Measurements from ENCODE around the gene CNOT3. TPM values are rescaled to one million over a fixed set of nuclear protein-coding genes. Genes with fewer than 3 reads are reported as not detected.

CNOT3 gene
- 10.7 and 18.0 TPM in 2 replicates for total RNA-seq

GRCh38 chr19:54137699-54138488, at the start of gene CNOT3:
Gene CNOT3, plus strand, starts transcription at chr19:54137762. Its CDS starts 5,217 bp downstream, at chr19:54142979.

GRCh38 chr19:54100561-54100960, 37.0 kb upstream of the CNOT3 start, which contains the start of gene OSCAR:
Gene OSCAR, minus strand, starts transcription at chr19:54100803. Its CDS starts 11 bp downstream, at chr19:54100792.

DNA sequence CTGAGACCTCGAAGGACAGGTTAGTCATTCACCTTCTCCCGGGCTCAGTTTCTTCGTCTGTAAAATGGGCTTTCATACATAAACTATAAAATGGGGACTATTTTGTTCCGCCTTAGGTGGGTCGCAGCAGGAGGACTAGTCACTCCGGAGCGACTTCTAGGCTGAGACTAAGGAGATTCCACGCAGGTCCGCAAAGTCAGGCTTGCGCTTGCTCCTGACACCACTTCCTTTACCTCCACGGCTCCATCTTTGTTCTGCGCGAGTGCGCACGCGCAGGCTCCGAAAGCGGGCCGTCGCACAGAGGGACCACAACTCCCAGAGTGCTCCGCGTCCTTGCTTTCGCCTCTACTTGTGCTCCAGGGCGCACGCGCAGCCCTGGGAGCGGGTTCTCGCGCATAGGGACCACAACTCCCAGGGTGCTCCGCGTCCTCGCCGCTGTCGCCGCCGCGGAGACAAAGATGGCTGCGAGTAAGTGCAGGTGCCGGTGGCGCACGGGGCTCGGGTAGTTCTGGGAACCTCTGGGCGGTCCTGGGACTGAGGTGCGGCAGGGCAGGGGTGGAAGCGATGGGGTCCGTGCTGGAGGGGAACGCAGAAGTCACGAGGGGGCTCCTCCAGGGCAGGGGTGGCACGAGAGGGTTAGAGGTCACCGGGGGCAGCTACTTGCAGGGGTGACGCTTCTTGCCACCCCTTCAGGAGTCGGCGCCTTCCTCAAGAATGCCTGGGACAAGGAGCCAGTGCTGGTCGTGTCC, 35.0 kb upstream of the CNOT3 start, which contains the start of gene NDUFA3:
TSS of gene NDUFA3 (plus strand) at position 435 of the 749 bp plus-strand sequence. CDS start at position 459, 24 bp downstream.

DNA sequence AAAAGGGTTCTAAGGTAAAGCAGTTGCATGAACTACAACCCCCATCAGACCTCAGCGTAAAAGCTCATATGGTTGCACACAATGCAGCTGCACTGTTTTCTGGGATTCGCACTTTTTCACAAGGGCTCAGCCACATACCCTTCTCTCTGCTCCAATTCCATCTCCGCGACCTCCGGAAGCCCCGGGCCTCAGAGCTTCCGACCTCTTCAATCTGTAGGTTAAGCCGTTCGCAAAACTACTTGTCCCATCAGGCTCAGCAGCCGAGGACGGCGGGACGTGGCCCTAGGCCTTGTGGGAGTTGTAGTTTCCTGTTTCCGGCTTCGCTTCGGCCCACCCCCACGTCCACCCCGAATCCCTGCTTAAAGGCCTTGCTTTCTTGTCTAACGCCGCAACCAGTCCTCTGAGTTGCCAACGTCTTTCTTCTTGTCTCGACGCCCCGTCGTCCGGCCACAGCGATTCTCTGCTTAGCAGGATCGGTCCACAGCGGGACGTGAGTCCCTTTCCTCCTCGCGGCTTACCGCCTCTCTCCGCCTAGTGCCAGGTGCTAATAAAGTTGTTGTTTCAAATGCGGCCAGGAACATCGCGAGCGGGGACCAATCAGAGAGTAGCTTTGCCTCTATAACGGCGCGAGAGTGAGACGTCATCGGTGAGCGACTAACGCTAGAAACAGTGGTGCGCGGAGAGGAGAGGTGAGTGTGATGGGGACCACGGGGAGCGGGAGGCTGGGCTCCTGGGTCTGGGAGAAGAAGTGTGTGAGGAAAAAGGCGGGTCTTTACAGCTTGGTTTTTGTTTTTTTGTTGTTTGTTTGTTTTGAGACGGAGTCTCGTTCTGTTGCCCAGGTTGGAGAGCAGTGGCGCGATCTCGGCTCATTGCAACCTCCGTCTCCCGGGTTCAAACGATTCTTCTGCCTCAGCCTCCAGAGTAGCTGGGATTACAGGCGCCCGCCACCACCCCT, 22.2 kb upstream of the CNOT3 start, which contains the start of the genes PRPF31 and TFPT:
TSS of gene PRPF31 (plus strand) at position 646 of the 955 bp plus-strand sequence. CDS start 2,525 bp downstream, outside the sequence.
TSS of gene TFPT (minus strand) at position 549 of the 955 bp plus-strand sequence. CDS start at position 161, 388 bp downstream.

DNA sequence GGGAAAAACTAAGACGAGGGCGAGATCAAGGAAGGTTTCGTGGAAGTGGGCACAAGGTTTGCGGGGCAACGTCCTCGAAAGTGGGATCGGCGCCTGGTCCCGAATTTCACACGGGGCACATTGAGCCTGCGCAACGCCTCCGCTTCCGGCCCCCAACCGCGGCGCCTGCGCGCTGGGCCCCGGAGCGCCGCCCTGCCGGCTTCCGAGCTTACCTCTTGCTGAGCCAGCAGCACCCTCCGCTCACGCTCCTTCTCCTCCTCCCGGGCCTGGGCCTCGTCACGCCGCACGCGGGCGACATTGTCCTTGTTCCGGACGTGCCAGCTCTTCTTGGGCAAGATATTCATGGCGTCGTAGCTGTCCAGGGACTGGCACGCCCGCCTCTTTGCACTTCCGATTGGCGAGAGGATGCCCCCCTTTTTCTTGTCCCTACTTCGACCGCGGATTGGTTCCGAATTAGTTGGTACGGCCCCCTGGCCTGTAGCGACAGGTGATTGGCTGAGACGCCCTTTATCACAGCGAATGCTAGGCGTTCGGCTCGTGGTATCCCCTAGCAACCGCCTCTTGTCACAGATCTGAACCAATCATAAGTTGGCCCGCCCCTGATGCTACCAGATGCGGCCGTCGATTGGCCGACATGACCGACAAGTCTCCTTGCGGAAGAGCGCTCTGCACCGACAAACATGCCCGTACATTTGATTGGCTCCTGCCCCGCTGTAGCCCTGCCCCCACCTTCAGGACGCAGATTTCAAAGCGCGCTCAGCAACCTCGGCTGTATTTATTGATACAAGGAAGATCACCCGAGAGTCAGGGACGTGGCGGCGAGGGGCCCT, 22.0 kb downstream of the CNOT3 start, which contains the start of gene LENG1:
TSS of gene LENG1 (minus strand) at position 370 of the 830 bp plus-strand sequence. CDS start at position 344, 26 bp downstream.

DNA sequence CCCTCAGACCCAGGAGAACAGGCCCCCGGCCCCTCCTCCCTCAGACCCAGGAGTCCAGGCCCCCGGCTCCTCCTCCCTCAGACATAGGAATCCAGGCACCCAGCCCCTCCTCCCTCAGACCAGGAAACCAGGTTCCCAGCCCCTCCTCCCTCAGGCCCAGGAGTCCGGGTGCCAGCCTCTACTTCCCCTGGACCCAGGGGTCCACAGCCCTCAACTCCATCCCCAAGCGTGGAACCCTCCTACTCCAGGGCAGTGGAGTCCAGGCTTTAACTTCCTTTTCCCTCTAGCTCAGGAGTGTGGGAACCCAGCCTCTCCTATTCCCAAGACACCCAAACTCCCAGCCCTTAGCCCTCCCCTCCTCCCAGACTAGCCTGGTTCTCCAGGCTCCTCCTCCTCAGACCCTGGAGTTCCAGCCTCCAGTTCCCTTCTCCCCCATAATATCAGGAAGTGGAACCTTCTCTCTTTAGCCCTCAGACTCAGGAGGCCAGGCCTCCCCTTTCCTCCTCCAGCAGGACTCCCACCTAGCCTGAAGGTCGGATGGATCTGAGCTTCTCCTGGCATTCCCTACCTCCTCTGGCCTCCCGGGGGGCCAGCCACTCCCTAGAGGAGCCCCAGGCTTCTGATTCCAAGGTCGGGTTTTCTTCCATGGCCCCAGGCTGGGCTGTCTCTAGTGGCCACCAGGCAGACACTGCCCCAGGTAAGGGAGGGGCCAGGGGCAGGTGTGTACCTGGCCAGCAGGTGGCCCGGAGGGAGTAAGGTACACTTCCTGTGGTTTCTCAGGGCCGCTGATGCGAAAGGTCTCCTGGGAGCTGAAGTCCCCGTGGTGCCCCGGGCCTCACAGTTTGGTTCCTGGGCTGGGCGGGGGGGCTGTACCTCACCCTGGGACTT, 35.2 kb downstream of the CNOT3 start, which contains the start of gene TMC4:
TSS of gene TMC4 (minus strand) at position 690 of the 888 bp plus-strand sequence. CDS start at position 647, 43 bp downstream.

GRCh38 chr19:54189145-54189734, 51.7 kb downstream of the CNOT3 start, which contains the start of gene MBOAT7:
Gene MBOAT7, minus strand, starts transcription at chr19:54189580. Its CDS starts 1,072 bp downstream, at chr19:54188508.

DNA sequence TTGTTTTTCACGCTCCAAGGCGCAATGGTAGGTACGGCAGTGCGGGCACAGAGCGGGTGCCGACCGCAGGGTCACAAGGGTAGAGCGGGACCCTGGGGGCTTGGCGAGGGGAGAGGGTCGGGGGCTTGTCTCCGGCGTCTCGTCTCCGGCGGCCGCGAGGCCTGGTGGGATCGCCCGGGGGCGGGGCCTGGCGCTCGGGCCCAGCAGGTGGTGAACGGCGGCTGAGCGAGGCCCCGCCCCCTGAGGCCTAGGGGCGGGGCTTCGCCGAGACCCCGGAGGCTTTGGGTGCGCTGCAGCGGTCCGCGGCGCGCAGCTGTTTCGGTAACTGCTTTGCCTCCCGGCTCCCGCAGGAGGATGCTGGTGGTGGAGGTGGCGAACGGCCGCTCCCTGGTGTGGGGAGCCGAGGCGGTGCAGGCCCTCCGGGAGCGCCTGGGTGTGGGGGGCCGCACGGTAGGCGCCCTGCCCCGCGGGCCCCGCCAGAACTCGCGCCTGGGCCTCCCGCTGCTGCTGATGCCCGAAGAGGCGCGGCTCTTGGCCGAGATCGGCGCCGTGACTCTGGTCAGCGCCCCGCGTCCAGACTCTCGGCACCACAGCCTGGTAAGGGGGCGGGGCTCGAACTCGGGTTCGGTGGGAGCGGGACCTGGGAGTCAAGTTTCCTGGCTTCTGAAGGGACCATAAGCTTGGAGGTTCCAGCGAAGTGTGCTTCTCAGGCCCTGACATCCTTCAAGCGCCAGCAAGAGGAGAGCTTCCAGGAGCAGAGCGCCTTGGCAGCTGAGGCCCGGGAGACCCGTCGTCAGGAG, 53.6 kb downstream of the CNOT3 start, which contains the start of gene TSEN34:
TSS of gene TSEN34 (plus strand) at position 298 of the 800 bp plus-strand sequence. CDS start at position 355, 57 bp downstream.

Other genes starting within 250 kb of the CNOT3 start
- 3.7 and 8.2 TPM in 2 replicates for gene CACNG7, start 228.5 kb upstream of the CNOT3 start, total RNA-seq
- 0.60 and 1.6 TPM in 2 replicates for gene CACNG8, start 174.8 kb upstream of the CNOT3 start, total RNA-seq
- 0.09 and 0.23 TPM in 2 replicates for gene CACNG6, start 146.1 kb upstream of the CNOT3 start, total RNA-seq
- not detected in 2 replicates for gene VSTM1, start 73.9 kb upstream of the CNOT3 start, total RNA-seq
- gene TARM1, start 56.4 kb upstream of the CNOT3 start, total RNA-seq, result not detected in 2 replicates
- 0.35 and 2.3 TPM in 2 replicates for gene OSCAR, start 37.0 kb upstream of the CNOT3 start, total RNA-seq
- gene NDUFA3, start 34.9 kb upstream of the CNOT3 start, total RNA-seq, result 15.9 and 35.4 TPM in 2 replicates
- 14.1 and 20.3 TPM in 2 replicates for gene TFPT, start 22.1 kb upstream of the CNOT3 start, total RNA-seq
- gene PRPF31, start 22.0 kb upstream of the CNOT3 start, total RNA-seq, result 43.7 and 43.9 TPM in 2 replicates
- gene LENG1, start 22.0 kb downstream of the CNOT3 start, total RNA-seq, result 6.3 and 7.8 TPM in 2 replicates
- 0.47 and 1.3 TPM in 2 replicates for gene TMC4, start 35.4 kb downstream of the CNOT3 start, total RNA-seq
- gene MBOAT7, start 51.8 kb downstream of the CNOT3 start, total RNA-seq, result 64.2 and 66.3 TPM in 2 replicates
- gene TSEN34, start 53.5 kb downstream of the CNOT3 start, total RNA-seq, result 114 and 119 TPM in 2 replicates
- gene RPS9, start 63.1 kb downstream of the CNOT3 start, total RNA-seq, result 2,453 and 3,108 TPM in 2 replicates
- gene LILRB3, start 85.2 kb downstream of the CNOT3 start, total RNA-seq, result not detected in 2 replicates
- gene LILRA6, start 105.0 kb downstream of the CNOT3 start, total RNA-seq, result not detected in 2 replicates
- gene LILRB5, start 119.5 kb downstream of the CNOT3 start, total RNA-seq, result not detected in 2 replicates
- gene LILRB2, start 143.3 kb downstream of the CNOT3 start, total RNA-seq, result not detected in 2 replicates
- not detected in 2 replicates for gene LILRA5, start 175.4 kb downstream of the CNOT3 start, total RNA-seq
- gene LILRA4, start 201.4 kb downstream of the CNOT3 start, total RNA-seq, result not detected in 2 replicates
- gene LAIR1, start 227.2 kb downstream of the CNOT3 start, total RNA-seq, result not detected in 2 replicates

Data from pericardium fibroblast (primary cell).